DOHH2 (cell line): ENCODE measurements around the gene RGS9BP.

Experiments used
- EZH2phosphoT487 ChIP-seq: fragments of 200-600 bp; sonication (generic); IDR thresholded peaks from 2 replicates; pipeline ENCODE4 v1.6.1; 2017; ENCODE audit warnings: borderline replicate concordance, mild to moderate bottlenecking, antibody characterized with exemption, low read length, moderate library complexity, mixed read lengths
- TF ChIP-seq, protein P1 (sequence below): fragments of 200-600 bp; sonication (generic); IDR thresholded peaks from one replicate; pipeline ENCODE4 v1.5.1; 2014; ENCODE audit warnings: antibody characterized with exemption, mild to moderate bottlenecking, low read depth, low read length; ENCODE audit not compliant: poor library complexity, severe bottlenecking

- no peak for TF ChIP-seq EZH2phosphoT487
- TF ChIP-seq, protein P1, sequence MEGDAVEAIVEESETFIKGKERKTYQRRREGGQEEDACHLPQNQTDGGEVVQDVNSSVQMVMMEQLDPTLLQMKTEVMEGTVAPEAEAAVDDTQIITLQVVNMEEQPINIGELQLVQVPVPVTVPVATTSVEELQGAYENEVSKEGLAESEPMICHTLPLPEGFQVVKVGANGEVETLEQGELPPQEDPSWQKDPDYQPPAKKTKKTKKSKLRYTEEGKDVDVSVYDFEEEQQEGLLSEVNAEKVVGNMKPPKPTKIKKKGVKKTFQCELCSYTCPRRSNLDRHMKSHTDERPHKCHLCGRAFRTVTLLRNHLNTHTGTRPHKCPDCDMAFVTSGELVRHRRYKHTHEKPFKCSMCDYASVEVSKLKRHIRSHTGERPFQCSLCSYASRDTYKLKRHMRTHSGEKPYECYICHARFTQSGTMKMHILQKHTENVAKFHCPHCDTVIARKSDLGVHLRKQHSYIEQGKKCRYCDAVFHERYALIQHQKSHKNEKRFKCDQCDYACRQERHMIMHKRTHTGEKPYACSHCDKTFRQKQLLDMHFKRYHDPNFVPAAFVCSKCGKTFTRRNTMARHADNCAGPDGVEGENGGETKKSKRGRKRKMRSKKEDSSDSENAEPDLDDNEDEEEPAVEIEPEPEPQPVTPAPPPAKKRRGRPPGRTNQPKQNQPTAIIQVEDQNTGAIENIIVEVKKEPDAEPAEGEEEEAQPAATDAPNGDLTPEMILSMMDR = no peak
Measured at GRCh38 chr19:32626969-32627368, 48.7 kb upstream of the RGS9BP start.
